ENCODE measurements around the gene KIAA1210.

KIAA1210 gene

GRCh38 chrX:119093991-119094735 lies 33.4 kb downstream of the KIAA1210 start:
- DNase-seq (ENCODE audit: low read depth in 2 of 2) = no peak

- no peak for DNase-seq (ENCODE audit: low read depth in 2 of 2)
Observed at GRCh38 chrX:119090627-119091026, 37.0 kb downstream of the KIAA1210 start.

- DNase-seq (ENCODE audit: low read depth in 2 of 2) = no peak
Observed at GRCh38 chrX:119089619-119090018, 38.0 kb downstream of the KIAA1210 start.

GRCh38 chrX:119087121-119087520 lies 40.5 kb downstream of the KIAA1210 start:
- DNase-seq (ENCODE audit: low read depth in 2 of 2) = no peak

- no peak for DNase-seq (ENCODE audit: low read depth in 2 of 2)
Observed at GRCh38 chrX:119084766-119085165, 42.8 kb downstream of the KIAA1210 start.

- no peak for DNase-seq (ENCODE audit: low read depth in 2 of 2)
Observed at GRCh38 chrX:119082278-119082677, 45.3 kb downstream of the KIAA1210 start.

GRCh38 chrX:119075270-119076025 lies 52.2 kb downstream of the KIAA1210 start:
- DNase-seq (ENCODE audit: low read depth in 2 of 2) = no peak

GRCh38 chrX:119073911-119074310 lies 53.7 kb downstream of the KIAA1210 start:
- DNase-seq (ENCODE audit: low read depth in 2 of 2) = no peak

GRCh38 chrX:119073200-119073905 lies 54.3 kb downstream of the KIAA1210 start:
- no peak for DNase-seq (ENCODE audit: low read depth in 2 of 2)

- DNase-seq (ENCODE audit: low read depth in 2 of 2) = no peak
Observed at GRCh38 chrX:119072744-119073143, 54.9 kb downstream of the KIAA1210 start, which contains the start of gene CT47C1. TSS of gene CT47C1 (plus strand) at chrX:119072993. CDS start at chrX:119073226, 233 bp downstream.

GRCh38 chrX:119071381-119071780 lies 56.2 kb downstream of the KIAA1210 start:
- DNase-seq (ENCODE audit: low read depth in 2 of 2) = no peak

GRCh38 chrX:119069762-119070161 lies 57.9 kb downstream of the KIAA1210 start:
- DNase-seq (ENCODE audit: low read depth in 2 of 2) = no peak

GRCh38 chrX:119069128-119069527 lies 58.5 kb downstream of the KIAA1210 start:
- no peak for DNase-seq (ENCODE audit: low read depth in 2 of 2)

- DNase-seq (ENCODE audit: low read depth in 2 of 2) = peak; percentile 21 to 25
Observed at GRCh38 chrX:119067023-119067739, 60.4 kb downstream of the KIAA1210 start.

- DNase-seq (ENCODE audit: low read depth in 2 of 2) = no peak
Observed at GRCh38 chrX:119063428-119063827, 64.2 kb downstream of the KIAA1210 start.

GRCh38 chrX:119062750-119063374 lies 64.8 kb downstream of the KIAA1210 start:
- no peak for DNase-seq (ENCODE audit: low read depth in 2 of 2)

GRCh38 chrX:119055687-119056086 lies 71.9 kb downstream of the KIAA1210 start:
- DNase-seq (ENCODE audit: low read depth in 2 of 2) = no peak

GRCh38 chrX:119045884-119046283 lies 81.7 kb downstream of the KIAA1210 start:
- DNase-seq (ENCODE audit: low read depth in 2 of 2) = no peak

GRCh38 chrX:119042996-119043395 lies 84.6 kb downstream of the KIAA1210 start:
- no peak for DNase-seq (ENCODE audit: low read depth in 2 of 2)

GRCh38 chrX:119042040-119042439 lies 85.6 kb downstream of the KIAA1210 start:
- DNase-seq (ENCODE audit: low read depth in 2 of 2) = no peak

- DNase-seq (ENCODE audit: low read depth in 2 of 2) = no peak
Observed at GRCh38 chrX:119041175-119041574, 86.4 kb downstream of the KIAA1210 start.

Measured in stimulated activated CD8-positive, alpha-beta memory T cell treated with anti-CD3 and anti-CD28 coated beads, Interleukin-15, amount 100 ng/mL, for 48 hours (primary cell).